AG10803 (cell line): ENCODE measurements around the gene N4BP2L2.

Source experiments
- DNase-seq: peaks from one replicate; pipeline ENCODE4 v3.0.0; 2010; ENCODE audit warnings: low read depth
- H3K4me3 ChIP-seq: 2 replicates; pipeline ENCODE4 v1.5.1; 2011; ENCODE audit warnings: mild to moderate bottlenecking, low read length, control low read depth
- TF ChIP-seq, protein P1 (sequence below): conservative IDR thresholded peaks from 2 replicates; pipeline ENCODE4 v1.5.1; 2011; ENCODE audit warnings: mild to moderate bottlenecking, low read length, control low read depth, inconsistent platforms

Gene N4BP2L2

DNA sequence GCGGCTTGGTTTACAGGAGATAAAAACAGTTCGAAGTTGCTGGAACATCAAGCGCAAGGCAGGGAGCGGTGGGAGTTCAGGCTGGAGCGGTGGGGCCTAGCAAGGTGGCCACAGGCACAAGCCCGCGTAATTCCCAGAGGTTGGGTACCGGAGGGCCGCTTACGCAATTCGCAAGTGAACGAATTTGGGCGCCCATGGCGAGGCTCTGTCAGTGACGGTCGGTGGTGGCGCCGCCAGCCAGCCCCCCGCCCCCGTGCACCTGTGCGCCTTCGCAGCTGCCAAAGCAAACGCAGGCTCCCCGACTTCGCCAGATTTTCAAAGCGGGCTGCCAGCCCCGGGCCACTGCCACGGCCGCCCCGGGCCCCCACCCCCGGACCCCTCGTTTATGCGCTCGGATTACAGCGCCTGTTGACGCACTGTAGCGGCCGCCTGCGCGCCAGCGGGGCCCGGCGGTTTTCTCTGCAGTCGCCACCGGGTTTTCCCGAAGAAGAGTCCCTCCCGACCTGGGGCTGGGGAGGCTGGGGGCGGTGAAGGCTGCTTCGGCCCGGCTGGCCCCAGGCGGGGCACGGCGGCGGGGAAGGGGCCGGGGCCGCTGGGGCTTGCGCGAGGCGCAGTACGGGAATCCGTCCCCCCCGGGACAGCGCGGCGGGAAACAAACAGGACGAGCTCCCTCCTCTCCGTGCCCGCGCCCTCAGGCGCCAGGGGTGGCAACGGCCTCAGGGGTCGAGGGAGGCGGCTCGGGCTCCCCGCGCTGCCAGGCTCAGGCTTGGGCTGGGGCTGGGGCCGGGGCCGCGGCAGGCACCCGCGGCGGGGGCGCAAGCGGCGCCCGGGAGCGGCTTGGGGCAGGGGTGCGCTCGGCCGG lies 111.4 kb downstream of the N4BP2L2 start:
- TF ChIP-seq, protein P1, sequence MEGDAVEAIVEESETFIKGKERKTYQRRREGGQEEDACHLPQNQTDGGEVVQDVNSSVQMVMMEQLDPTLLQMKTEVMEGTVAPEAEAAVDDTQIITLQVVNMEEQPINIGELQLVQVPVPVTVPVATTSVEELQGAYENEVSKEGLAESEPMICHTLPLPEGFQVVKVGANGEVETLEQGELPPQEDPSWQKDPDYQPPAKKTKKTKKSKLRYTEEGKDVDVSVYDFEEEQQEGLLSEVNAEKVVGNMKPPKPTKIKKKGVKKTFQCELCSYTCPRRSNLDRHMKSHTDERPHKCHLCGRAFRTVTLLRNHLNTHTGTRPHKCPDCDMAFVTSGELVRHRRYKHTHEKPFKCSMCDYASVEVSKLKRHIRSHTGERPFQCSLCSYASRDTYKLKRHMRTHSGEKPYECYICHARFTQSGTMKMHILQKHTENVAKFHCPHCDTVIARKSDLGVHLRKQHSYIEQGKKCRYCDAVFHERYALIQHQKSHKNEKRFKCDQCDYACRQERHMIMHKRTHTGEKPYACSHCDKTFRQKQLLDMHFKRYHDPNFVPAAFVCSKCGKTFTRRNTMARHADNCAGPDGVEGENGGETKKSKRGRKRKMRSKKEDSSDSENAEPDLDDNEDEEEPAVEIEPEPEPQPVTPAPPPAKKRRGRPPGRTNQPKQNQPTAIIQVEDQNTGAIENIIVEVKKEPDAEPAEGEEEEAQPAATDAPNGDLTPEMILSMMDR = no peak
- peak; percentile 17 for DNase-seq
- peak overlapping the region; percentile 65 for H3K4me3 ChIP-seq

GRCh38 chr13:32426191-32426989 lies 112.2 kb downstream of the N4BP2L2 start:
- DNase-seq = peak; percentile 23
- TF ChIP-seq, protein P1 = no peak
- peak overlapping the region; percentile 65 for H3K4me3 ChIP-seq

GRCh38 chr13:32425158-32425557 lies 113.4 kb downstream of the N4BP2L2 start:
- no peak overlapping the region for H3K4me3 ChIP-seq
- TF ChIP-seq, protein P1 = no peak
- DNase-seq = no peak

DNA sequence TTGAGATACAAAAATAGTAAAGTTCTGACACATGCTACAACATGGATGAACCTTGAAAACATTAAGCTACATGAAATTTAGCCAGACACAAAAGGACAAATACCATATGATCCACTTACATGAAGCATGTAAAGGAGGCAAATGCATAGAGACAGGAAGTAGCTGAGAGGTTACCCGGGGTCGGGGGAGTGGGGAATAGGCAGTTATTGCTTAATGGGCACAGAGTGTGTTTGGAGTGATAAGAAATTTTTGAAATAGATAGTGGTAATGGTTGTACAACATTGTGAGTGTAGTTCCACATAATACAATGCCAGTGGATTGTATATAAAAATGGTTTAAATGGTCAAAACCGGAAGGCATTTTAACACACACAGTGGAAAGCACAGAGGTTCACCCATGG lies 115.0 kb downstream of the N4BP2L2 start:
- TF ChIP-seq, protein P1 = no peak
- no peak for DNase-seq
- H3K4me3 ChIP-seq = no peak overlapping the region

GRCh38 chr13:32419862-32420261 lies 118.7 kb downstream of the N4BP2L2 start:
- H3K4me3 ChIP-seq = no peak overlapping the region
- TF ChIP-seq, protein P1 = no peak
- DNase-seq = no peak

DNA sequence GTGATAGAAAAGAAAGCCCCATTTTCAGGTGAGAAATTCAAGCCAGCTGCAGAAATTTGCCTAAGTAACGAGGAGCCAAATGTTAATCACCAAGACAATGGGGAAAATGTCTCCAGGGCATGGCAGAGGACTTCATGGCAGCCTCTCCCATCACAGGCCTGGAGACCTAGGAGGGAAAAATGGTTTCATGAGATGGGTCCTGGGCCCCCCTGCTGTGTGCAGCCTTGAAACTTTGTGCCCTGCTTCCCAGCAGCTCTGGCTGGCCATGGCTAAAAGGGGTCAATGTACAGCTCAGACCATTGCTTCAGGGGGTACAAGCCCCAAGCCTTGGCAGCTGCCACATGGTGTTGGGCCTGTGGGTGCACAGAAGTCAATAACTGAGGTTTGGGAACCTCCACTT lies 120.6 kb downstream of the N4BP2L2 start:
- no peak overlapping the region for H3K4me3 ChIP-seq
- TF ChIP-seq, protein P1 = no peak
- no peak for DNase-seq
